GM19240 (cell line): ENCODE measurements around the gene FSTL4.

Experiments
- DNase-seq: peaks from one replicate; pipeline ENCODE4 v3.0.0; 2011; ENCODE audit warnings: low spot score; ENCODE audit not compliant: insufficient read length

FSTL4 gene

DNA sequence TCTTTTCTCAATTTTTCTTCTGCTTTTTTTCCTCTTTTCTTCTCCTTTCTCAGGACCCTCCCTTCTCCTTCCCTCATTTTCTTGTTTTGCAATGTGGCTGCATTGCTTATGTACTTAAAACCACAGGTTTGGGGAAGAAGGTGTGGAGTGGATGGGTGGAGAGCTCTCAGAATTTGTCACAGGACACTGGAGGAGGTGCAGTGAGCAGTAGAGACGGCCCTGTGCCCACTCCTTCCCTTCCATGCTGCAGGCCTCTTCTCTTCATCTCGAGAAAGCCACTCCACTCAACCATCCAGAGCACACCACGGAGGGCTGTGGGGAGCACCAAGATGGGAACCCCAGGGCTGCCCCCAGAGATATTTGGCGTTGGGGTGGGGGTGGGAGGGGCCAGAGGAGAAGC, 92.3 kb downstream of the FSTL4 start:
- no peak for DNase-seq

DNA sequence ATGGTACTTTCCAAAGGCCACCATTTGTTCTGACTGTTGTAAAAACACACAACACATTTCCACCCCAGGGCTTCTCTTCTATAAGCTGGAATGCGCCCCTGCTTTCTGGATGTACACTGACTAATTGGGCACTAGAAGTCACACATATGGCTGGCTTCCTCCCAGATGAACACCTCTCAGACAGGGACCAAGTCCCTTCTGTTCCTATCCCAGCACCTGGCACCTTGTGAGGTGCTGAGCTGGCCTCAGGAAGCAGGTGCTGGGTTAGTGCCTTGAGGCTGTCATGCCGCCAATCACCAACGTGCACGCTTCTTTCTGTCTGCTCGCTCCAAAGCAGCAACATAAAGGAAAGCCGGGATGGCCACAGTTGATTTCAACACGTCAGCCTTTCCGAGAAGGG, 93.2 kb downstream of the FSTL4 start:
- no peak for DNase-seq

DNA sequence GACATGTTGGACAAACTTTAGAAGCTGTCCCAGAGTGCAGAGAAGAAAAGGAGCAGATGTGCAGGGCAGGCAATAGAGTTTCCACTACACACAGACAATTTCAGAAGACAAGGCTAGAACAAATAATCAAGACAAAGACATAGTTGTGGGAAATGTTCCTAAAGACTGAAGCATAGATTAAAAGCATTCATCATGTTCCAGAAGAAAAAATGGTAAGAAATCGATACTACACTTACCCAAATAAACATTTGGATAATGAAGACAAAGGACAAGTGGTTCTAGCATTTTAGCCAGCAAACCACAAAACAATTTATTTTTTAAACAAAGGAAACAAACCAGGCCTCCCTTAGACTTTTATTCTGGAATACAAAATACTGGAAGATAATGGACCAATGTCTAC, 97.9 kb downstream of the FSTL4 start:
- no peak for DNase-seq

DNA sequence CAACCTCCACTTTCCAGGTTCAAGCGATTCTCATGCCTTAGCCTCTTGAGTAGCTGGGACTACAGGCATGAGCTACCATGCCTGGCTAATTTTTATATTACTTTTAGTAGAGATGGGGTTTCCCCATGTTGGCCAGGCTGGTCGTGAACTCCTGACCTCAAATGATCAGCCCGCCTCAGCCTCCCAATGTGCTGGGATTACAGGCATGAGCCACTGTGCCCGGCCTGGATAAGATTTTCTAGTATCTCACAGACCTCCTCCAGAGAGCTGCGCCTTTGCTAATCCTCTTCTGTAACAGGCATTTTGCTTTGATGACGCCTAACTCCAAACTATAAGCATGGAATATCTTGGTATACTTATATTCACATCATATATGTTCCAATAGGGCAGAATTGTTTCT, 99.4 kb downstream of the FSTL4 start:
- DNase-seq, result no peak

DNA sequence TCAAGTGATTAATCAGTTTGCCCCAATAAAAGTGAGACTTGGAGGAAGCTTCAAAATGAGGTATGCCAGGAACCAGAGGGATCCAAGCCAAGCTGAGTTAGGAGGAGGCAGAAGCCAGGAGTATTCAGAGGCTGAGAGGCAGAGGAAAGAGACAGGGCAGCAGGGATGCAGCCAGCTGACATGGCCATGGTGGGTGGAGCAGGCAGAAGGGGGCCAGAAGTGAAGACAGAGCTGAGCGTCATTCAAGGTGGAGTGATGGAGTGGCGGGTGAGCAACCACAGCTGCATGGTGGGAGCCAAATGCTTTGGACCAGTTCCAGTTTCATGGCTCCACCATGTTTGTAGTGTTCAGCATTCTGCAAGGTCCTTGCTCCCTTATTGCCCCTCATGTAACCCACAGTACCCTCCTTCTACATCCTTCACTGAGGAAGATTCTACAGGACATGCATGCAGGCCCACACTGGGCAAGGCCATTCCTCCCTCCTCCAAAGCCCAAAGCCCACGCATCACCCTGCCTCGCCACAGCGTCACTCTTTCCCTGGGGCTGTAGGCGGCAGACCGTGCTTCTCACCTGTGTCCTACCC, 100.6 kb downstream of the FSTL4 start:
- no peak for DNase-seq

DNA sequence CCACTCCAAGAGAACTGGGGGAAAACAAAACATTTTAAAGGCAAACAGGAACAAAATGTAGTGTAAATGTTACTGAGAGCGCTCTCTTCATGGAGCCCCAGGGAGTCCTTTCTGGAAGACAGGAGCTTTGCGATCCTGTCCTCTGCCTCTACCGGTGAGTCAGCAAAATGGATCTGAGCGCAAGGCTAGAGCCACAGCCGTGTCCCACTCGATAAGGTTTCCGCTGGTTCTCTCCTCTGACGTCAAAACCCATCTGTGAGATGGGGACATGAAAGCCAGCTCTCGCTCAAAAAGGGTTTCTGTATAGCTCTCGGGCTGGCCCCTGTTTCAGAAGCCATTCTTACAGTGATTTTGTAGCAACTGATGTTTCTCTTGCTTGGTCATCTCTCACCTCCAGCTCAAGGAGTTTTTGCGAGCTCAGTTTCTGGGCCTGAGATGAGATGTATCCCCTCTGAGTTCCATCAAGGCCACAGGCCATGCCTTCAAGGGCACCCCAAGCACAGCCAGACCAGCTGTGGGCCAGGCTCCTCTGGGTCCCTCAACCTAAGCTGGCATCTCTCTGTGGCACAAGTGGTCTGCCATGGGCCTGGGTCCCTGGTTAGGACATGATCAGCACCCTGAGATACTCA, 101.6 kb downstream of the FSTL4 start:
- no peak for DNase-seq

DNA sequence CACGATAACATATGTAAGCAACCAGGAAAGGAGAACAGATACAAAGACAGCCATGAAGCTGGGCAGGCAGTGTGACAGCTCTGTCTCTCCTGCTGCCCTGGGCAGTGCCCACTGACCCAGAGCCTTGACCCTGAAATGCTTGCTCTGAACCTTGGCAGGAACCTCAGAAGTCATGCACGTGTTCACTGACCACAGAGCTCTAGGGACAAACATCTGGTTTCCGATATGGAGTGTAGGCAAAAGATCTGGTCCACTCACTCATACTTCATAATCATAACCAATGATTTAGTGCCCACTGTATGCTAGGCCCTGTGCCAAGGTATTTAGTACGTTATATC, 102.6 kb downstream of the FSTL4 start:
- no peak for DNase-seq

DNA sequence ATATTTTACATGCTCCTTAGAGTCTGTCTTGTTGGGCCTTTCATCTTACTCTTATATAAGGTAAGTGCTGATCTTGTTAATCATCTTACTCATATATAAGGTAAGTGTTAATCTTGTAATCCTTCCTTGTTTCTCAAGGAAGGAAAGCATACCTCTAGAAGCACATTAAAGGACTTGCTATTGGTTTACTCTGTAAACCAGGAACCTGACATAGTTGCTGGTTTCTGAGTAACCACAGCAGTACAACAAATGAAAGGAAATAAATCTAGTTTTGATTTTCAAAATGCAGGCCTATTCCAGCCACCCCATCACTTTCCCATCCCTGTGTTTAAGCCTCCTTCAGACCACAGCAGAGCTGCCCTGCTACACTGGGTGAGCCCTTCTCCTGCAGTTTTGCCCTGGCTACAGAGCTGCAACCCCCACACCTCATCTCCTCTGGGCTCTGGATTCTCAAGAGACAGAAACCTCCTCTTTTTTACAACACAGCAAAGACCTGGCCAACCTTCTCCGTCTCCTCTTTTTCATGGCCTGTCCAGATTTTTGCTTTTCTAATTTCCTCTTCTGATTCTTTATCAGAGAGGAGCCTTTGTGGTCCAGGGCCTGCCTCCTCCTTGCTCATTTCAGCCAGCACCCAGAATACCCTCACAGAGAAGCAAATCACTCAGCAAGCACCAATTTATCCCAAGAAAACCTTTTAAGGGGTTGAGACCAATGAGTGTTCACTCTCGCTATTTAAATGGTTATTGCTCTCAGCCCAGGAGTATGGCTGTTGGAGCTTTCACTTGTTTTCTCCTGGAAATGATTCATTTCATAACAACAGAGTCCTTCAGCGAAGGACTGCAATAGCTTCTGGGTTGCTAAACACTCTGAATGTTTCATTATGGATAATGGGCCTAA, 103.2 kb downstream of the FSTL4 start:
- DNase-seq, result no peak

DNA sequence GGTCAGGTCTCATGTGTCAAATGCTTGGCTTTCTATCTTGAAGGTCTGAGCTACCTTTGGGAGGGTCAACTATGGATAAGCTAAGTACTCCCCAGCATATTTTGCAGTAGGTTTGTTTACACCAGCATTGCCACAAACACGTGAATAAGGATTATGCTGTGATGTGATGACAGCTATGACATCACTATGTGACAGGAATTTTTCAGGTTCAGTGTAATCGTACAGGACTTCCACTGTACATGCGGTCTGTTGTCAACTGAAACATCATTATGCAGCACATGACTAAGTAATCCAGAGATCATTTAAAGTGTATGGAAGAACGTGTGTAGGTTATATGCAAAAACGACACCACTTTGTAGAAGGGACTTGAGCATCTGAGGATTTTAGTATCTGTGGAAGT, 104.0 kb downstream of the FSTL4 start:
- DNase-seq, result no peak

DNA sequence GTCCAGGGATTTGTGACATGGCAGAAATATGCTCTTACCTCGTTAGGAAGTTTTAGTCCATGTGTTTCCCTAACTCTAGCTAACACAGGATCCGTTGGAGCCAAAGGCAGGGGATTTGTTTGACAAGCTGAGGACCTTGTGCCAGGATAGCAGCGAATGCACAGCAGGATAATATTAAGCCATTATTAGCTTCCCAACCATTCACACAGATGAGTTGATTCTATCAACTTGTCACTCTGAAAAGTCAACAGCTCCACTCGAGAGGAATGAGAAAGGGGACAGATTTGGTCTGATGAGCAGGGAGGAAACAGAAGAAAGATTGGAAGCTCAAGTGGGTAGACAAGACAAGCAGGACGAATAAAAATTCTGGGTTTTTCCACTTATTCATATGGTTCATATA, 106.2 kb downstream of the FSTL4 start:
- DNase-seq, result no peak

DNA sequence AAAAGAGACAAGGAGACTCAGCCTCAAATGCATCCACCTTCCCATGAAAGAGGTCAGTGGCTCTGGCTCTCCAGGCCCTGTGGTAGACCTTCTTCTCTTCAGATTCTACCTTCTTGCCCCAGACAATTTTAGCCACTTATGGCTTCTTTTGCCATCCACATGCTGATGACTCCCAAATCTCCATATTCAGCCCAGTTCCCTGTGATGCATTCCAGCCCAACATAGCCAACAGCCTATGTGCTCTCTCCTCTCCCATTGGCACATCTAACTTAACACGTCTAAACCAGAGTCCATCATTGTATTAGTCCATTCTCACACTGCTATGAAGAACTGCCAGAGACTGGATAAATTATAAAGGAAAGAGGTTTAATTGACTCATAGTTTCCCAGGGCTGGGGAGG, 108.8 kb downstream of the FSTL4 start:
- DNase-seq, result no peak

DNA sequence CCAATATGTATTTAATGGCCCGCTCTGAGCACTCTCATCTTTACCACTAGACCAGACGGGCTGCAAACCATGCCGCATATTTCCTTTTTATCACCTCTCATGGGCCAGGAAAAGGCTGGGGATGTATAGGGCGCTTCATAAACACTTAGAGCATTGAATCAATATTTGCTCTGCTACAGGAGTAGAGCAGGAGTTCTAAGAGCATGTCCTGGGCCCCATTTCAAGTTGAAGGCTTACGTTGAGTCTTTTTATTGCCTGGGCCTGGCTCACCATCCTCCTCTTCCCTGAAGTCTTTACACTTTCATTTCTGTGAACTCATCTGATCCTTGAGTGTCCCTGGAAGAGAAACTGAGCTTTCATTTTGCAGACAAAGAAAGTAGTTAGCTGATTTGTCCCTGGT, 112.4 kb downstream of the FSTL4 start:
- DNase-seq, result no peak

DNA sequence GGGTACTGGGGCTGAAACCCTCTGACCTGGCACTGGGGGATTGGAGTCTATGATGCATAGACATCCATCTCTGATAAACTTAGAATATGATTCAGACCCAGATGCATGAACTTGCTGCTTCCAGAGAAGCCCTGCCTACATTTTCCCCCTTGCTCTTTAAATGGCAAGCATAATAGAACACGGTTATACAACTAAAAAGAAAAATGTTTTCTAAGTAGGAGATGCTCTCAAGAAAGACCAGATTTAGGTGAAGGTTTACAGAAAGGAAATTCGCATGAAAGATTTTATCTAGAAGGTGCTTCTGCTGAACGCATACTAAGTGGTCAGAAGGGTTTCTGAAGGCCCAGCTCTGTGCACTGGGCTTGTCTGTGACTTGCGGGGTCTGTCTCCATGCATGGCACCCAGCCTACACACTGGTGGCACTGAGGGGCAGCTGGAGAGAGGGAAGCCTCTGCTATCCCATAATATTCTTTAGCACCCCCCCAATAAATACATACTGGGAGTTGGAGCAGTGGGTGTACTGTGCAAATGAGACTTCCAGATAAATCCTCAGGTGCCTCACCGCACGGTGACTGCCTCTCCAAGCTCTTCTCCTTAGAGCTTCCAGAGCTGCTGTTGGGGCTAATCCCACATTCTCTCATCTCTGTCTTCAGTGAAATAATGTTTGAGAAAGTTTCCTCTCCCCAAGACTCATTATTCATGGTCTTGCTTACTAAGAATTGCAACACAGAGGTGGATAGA, 114.6 kb downstream of the FSTL4 start:
- no peak for DNase-seq

DNA sequence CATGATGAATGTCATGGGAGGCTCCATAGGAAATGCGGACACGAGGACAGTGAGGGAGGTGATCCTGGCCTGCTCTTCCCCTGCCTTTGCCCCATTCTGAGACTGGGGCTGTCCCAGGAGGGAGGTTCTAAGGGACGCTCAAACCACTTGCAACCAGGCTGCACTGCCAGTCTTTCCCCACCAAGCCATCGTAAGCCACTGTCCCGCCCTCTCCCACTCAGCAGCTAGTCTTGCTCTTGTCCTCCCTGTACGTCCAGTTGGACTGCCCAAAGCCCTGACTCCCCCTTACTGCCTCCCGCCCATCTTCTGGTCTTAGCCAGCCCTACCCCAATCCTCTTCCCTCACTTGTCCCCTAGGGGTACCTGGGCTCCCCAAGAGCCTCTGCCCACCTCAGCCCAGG, 115.7 kb downstream of the FSTL4 start:
- no peak for DNase-seq

DNA sequence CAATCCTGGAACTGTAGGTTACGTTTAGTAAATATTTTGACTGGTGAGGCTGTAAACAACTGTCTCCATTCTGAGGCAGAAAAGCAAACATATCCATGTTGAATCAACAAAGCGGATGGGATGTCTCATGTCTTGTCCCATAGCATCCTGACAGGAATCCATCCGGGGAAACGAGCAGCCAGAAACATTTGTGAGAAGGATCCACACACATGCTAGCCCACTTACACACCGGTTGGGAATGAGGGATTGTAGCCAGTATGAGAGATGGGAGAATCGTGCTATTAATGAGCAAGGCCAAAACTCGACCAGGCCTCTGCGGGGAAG, 117.5 kb downstream of the FSTL4 start:
- DNase-seq, result no peak

DNA sequence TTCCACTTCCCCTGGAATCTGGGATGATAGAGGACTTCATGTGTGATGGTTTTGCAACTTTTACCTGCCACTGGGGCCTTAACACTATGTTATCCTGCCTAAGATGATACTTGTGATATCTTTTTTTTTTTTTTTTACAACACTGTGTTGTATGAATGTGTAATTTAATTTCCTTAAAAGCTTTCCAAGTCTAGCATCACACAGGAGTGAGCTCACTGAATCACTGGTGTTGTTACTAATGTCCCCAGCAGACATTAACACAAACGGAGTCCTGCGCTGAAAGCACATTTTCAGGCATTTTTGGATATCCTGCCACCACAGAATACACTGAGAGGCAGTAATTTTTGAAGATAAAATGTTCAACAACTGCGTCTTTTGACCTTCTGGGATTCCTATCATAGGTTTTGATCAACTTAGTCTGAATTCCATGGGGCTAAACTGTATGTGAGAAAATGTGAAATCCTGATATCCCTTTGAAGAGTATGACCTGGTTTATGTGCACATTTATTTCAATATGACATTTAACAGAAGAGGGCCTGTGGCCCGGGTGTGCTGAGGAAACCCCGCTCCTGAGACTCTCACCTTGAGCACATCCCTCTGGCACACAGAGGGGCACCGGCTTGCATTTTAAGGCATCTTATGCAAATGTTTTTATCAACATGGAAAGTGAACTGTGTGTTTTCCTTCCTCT, 118.0 kb downstream of the FSTL4 start:
- DNase-seq, result no peak

DNA sequence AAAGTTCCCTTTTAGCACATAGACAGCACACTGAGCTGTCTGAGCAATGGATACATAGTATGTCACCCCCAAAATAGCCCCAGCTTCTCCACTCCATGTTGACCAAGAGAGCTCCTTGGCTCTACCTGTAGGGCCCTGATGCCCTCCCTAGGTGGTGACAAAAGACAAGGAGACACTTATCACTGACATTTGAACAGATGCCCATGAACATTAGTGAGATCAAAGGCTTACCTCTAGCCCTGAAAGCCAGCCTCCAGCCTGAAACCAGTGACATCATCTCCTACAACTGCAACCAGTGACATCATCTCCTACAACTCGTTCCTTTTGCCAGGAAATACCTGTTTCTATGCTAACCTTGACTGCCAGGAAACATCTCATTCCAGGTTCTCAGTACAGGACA, 122.7 kb downstream of the FSTL4 start:
- no peak for DNase-seq

DNA sequence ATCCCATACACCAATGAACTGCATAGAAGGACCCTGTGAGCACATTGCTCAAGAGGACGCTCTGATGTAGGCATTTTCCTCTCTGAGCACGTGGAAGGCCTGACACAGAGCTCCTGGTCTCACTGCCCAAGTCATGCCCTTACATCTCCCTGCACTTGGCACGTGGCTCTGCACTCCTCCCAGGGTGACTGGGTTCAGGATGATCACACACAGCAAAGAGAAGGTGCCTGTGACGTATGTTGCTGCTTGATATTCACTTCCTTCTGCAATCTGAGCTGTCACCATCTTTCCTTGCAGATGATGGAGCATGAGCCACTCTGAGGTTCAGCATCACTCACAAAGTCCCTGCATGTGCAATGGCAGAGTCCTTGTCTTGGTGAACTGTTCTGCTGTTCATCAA, 125.2 kb downstream of the FSTL4 start:
- no peak for DNase-seq

DNA sequence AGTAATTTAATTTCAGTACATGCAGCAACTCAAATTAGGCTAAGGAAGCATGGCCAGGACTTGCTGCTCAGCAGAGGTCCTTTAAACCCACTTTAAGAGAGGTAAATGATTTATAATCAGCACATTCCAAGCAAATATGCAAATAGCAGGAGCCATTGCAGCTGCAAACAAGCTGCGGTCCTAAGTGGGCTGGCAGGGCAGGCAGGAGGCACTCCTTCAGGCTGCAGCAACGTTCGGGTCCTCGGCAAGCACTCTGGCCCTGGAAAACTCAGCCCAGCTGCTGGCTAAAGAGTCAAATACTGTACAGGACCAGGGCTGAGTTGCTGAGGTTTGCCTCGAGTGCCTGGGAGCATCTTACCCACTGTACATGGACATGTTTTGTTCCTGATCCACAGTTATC, 126.9 kb downstream of the FSTL4 start:
- DNase-seq, result no peak

DNA sequence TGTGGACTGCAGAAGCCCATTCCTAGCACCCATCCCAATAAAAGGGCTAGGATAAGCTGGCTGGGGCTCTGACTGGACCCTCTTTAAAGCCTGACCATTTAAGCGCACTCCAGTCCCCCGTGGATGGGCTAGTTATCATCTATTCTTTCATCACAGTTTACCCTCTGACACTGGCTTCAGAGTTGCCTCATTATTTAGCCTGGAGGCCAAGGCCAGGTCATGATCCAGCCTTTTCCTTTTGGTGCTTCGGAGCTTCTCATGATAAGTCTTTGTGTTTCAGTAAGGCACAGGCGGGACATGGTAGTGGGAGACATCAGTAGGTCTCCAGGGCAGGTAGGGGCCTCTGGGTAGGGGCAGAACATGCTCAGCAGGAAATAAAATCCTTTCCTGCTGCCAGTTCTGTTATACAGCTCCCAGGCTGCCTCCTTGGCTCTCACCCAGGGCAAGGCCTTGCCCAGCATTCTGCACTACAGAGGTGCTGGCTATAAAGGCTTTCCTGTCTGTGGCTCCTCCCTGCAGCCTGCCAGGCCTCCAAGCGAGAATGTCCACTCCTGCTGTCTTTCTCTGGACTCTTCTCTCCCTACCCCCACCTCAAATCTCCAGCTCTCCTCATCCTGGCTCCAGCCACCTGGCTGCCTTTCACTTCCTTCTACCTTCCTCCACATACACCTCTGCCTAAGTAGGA, 128.8 kb downstream of the FSTL4 start:
- DNase-seq, result no peak

DNA sequence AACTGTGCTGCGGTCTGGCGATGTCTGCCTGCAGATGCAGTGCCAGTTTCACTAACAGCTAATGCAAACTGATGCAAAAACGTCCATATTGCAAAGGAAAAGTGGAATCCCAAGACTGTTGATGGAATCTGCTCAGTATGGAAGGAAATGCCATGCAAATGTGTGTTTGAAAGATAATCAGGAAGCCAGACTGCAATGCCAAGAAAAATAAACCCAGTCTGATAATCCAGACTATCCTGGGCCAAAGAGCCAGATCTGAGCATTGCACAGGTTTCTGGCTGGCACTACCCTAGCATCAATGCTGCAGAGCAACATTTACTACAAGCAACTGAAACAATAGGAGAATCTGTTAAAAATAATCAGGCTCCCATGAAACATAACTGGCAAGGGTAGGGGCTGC, 130.3 kb downstream of the FSTL4 start:
- no peak for DNase-seq
